PC-3 (cell line): ENCODE results near the gene KLK4.

Experiments used
- CTCF ChIP-seq: fragments of 300-600 bp; sonication (generic); conservative IDR thresholded peaks from 2 replicates; pipeline ENCODE4 v1.5.1; 2017; ENCODE audit warnings: antibody characterized with exemption, low read depth, mild to moderate bottlenecking, low read length
- EZH2 ChIP-seq: fragments of 300-600 bp; sonication (generic); IDR thresholded peaks from one replicate; pipeline ENCODE4 v1.6.1; 2017; ENCODE audit warnings: antibody characterized with exemption, mild to moderate bottlenecking, low read length; ENCODE audit not compliant: unreplicated experiment
- EZH2phosphoT487 ChIP-seq: fragments of 300-600 bp; sonication (generic); IDR thresholded peaks from 2 replicates; pipeline ENCODE4 v1.6.1; 2018; ENCODE audit warnings: mild to moderate bottlenecking, antibody characterized with exemption, low read length, borderline replicate concordance

GRCh38 chr19:50959731-50960500, 48.7 kb upstream of the KLK4 start:
- TF ChIP-seq CTCF (no peak), EZH2 (no peak), EZH2phosphoT487 (no peak)
